HFF-Myc (cell line): Measurements from ENCODE around the gene TMEM239.
"Not testable (repeated sequence)": the region's sequence is repeated elsewhere in the genome, so short reads cannot be mapped to it uniquely, and the experiment has no call there.

Source experiments
- DNase-seq: peaks from one replicate; pipeline ENCODE4 v3.0.0-alpha.2; 2011; ENCODE audit warnings: low read depth; ENCODE audit errors: extremely low read depth
- H3K4me3 ChIP-seq: replicated peaks from 2 replicates; pipeline ENCODE4 v1.5.1; 2011; ENCODE audit warnings: low read depth, mild to moderate bottlenecking, control low read depth, low read length
- TF ChIP-seq, protein P1 (sequence below): IDR thresholded peaks from 2 replicates; pipeline ENCODE4 v1.5.1; 2012; ENCODE audit warnings: mild to moderate bottlenecking, low read depth, low read length, control low read depth; ENCODE audit errors: missing control alignments

Gene TMEM239

DNA sequence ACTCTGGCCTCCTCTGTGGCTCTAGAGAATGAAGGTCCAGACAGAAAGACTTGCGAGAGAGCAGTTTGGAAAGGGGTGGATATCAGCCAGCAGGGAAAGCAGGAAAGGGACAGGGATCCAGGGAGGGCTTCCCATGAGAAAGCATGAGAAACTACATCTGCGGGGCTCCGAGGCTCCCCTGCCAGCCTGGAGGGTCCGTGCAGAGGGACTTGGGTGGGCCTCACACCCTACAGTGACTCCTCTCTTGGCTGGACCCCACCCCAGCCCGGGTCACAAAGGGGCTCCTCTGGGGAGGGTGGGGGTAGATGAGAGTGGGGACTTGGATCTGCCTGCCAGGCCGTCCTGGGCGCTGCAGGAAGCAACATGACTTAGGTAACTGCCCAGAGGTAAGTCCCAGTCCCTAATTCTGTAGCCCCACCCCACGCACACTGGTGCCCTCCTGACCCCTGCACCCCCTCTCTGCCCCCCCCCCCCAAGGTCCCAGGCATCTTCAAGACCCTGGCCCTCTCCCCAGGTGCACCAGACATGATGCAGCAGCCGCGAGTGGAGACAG lies at the start of gene TMEM239:
TMEM239 (plus strand) TSS at position 335 of the 553 bp plus-strand sequence; CDS start at position 526, 191 bp downstream.
- TF ChIP-seq, protein P1, sequence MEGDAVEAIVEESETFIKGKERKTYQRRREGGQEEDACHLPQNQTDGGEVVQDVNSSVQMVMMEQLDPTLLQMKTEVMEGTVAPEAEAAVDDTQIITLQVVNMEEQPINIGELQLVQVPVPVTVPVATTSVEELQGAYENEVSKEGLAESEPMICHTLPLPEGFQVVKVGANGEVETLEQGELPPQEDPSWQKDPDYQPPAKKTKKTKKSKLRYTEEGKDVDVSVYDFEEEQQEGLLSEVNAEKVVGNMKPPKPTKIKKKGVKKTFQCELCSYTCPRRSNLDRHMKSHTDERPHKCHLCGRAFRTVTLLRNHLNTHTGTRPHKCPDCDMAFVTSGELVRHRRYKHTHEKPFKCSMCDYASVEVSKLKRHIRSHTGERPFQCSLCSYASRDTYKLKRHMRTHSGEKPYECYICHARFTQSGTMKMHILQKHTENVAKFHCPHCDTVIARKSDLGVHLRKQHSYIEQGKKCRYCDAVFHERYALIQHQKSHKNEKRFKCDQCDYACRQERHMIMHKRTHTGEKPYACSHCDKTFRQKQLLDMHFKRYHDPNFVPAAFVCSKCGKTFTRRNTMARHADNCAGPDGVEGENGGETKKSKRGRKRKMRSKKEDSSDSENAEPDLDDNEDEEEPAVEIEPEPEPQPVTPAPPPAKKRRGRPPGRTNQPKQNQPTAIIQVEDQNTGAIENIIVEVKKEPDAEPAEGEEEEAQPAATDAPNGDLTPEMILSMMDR: no peak
- no peak within 1 kb of the TSS for H3K4me3 ChIP-seq
- DNase-seq: no peak

- TF ChIP-seq, protein P1: no peak
- no peak for DNase-seq
- no peak overlapping the region for H3K4me3 ChIP-seq
Measured at GRCh38 chr20:2767768-2768631, 48.2 kb upstream of the TMEM239 start.

DNA sequence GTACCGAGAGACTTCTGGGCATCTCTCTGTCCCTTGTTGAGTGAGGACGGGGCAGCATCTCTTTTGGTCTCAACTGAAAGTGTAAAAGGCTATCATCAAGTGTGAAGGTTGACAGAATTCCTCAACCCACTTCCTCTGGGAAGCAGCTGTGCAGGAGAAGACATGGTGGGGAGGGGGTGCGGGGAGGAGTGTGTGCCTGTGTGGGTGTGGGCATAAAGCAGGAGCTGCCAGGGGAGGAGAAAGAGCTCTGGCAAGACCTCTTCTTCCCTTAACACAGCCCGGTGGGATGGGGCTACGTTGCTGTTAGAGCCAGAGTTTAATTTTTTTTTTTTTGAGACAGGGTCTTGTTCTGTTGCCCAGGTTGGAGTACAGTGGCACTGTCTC lies 47.5 kb upstream of the TMEM239 start:
- TF ChIP-seq, protein P1: no peak
- no peak for DNase-seq

DNA sequence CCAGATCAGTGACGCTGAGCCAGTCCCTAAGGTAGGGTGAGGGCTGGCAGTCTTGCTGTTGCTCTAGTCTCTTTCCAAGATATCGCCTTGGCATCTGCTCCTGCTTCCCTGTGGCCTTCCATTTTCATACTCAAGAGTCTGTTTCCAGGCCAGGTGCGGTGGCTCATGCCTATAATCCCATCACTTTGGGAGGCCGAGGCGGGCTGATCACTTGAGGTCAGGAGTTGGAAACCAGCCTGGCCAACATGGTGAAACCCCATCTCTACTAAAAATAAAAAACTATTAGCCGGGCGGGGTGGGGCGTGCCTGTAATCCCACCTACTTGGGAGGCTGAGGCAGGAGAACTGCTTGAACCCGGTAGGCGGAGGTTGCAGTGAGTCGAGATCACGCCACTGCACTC lies 46.1 kb upstream of the TMEM239 start:
- DNase-seq, H3K4me3 ChIP-seq: not testable (repeated sequence)

More for the DNA sequence above, 47.5 kb upstream of the TMEM239 start:
- H3K4me3 ChIP-seq: no peak overlapping the region

GRCh38 chr20:2771631-2772080 lies 44.5 kb upstream of the TMEM239 start:
- TF ChIP-seq, protein P1: no peak
- DNase-seq: no peak
- no peak overlapping the region for H3K4me3 ChIP-seq

GRCh38 chr20:2773812-2774211 lies 42.4 kb upstream of the TMEM239 start:
- DNase-seq: no peak
- TF ChIP-seq, protein P1: no peak
- no peak overlapping the region for H3K4me3 ChIP-seq

- TF ChIP-seq, protein P1: no peak
Measured at GRCh38 chr20:2775139-2775538, 41.0 kb upstream of the TMEM239 start.

More at GRCh38 chr20:2775139-2775538, 41.0 kb upstream of the TMEM239 start:
- peak; percentile 51 for DNase-seq
- no peak overlapping the region for H3K4me3 ChIP-seq
